Thymus (tissue), 11 donors: Measurements from ENCODE around the gene CHST11. TPM values are rescaled to one million over a fixed set of nuclear protein-coding genes. Genes with fewer than 3 reads are reported as not detected.
"Not testable (repeated sequence)": the region's sequence is repeated elsewhere in the genome, so short reads cannot be mapped to it uniquely, and the experiment has no call there.

Source experiments
- DNase-seq, 9 donors: peaks; one replicate each; pipeline ENCODE4 v3.0.0-alpha.2; 2013; ENCODE audit warnings: low spot score in 9 of 9, low read depth in 6 of 9, missing footprints in 1 of 9
- H3K27ac ChIP-seq, 2 donors: one replicate each; pipeline ENCODE4 v1.5.1; 2013; ENCODE audit warnings: control low read depth in 1 of 2, low read depth in 1 of 2, low read length in 1 of 2, mild to moderate bottlenecking in 1 of 2, moderate library complexity in 1 of 2
- H3K27me3 ChIP-seq, 2 donors: one replicate each; pipeline ENCODE4 v1.5.1; 2013; ENCODE audit warnings: low read length in 1 of 2; ENCODE audit not compliant: control insufficient read depth in 2 of 2, insufficient read depth in 1 of 2
- H3K36me3 ChIP-seq, 2 donors: one replicate each; pipeline ENCODE4 v1.5.1; 2013; ENCODE audit warnings: low read length in 1 of 2, mild to moderate bottlenecking in 1 of 2, moderate library complexity in 1 of 2; ENCODE audit not compliant: control insufficient read depth in 2 of 2, insufficient read depth in 2 of 2
- H3K4me1 ChIP-seq, 2 donors: one replicate each; pipeline ENCODE4 v1.5.1; 2013; ENCODE audit warnings: low read length in 2 of 2; ENCODE audit not compliant: control insufficient read depth in 2 of 2, insufficient read depth in 2 of 2
- H3K4me3 ChIP-seq, 2 donors: one replicate each; pipeline ENCODE4 v1.5.1; 2013; ENCODE audit warnings: low read length in 2 of 2, control low read depth in 1 of 2, mild to moderate bottlenecking in 1 of 2
- H3K9me3 ChIP-seq, 2 donors: one replicate each; pipeline ENCODE4 v1.5.1; 2013; ENCODE audit warnings: low read length in 1 of 2, mild to moderate bottlenecking in 1 of 2; ENCODE audit not compliant: control insufficient read depth in 2 of 2, insufficient read depth in 1 of 2
- WGBS: extraction: QIAGEN DNeasy Blood & Tissue Kit; methylation state at CpG from one replicate; pipeline ENCODE4 v1.1.7; 2013; 5-methylcytosine and 5-hydroxymethylcytosine counted together
- polyA plus RNA-seq: library from polyadenylated mRNA; stranded (reverse); fragments of 200-250 nt; gene quantifications from one replicate; pipeline ENCODE4 v1.2.3, GENCODE V29; 2013
- total RNA-seq: library from RNA; stranded (reverse); fragments of 120-200 nt; gene quantifications from one replicate; pipeline ENCODE4 v1.2.4, GENCODE V29; 2013
- donor health status: healthy.

CHST11 gene
- total and polyA plus RNA-seq, 2 donors: 6.7 to 21.0 TPM

- 48% methylated on average over 4 of the region's 4 CpGs for WGBS
Observed at GRCh38 chr12:104526320-104526719, 69.6 kb downstream of the CHST11 start.

GRCh38 chr12:104526751-104527150 lies 70.0 kb downstream of the CHST11 start:
- H3K9me3 ChIP-seq: no peaks in the 10 kb centered on the region
- peaks cover 0 to 5% of the 10 kb centered on the region in 2 donors for H3K36me3 ChIP-seq
- no peaks in the 10 kb centered on the region for H3K27me3 ChIP-seq
- peaks cover 16 to 26% of the 10 kb centered on the region in 2 donors for H3K4me1 ChIP-seq
- no peak overlapping the region for H3K27ac ChIP-seq
- 98% methylated on average over 6 of the region's 6 CpGs for WGBS
- no peak for DNase-seq
- no peak overlapping the region for H3K4me3 ChIP-seq

More at GRCh38 chr12:104526320-104526719, 69.6 kb downstream of the CHST11 start:
- Histone ChIP-seq H3K27ac (no peak overlapping the region), H3K4me1 (peaks cover 16 to 26% of the 10 kb centered on the region in 2 donors), H3K4me3 (no peak overlapping the region), H3K27me3 (no peaks in the 10 kb centered on the region), H3K36me3 (peaks cover 0 to 5% of the 10 kb centered on the region in 2 donors), H3K9me3 (no peaks in the 10 kb centered on the region)
- no peak for DNase-seq

- not testable (repeated sequence) for DNase-seq, H3K27me3 ChIP-seq, H3K27ac ChIP-seq, H3K36me3 ChIP-seq, H3K9me3 ChIP-seq, H3K4me3 ChIP-seq
- H3K4me1 ChIP-seq: peaks cover 17 to 21% of the 10 kb centered on the region in 2 donors
- 87% methylated on average over 5 of the region's 5 CpGs for WGBS
Observed at GRCh38 chr12:104527653-104528052, 70.9 kb downstream of the CHST11 start.

- WGBS: 98% methylated on average over 3 of the region's 3 CpGs
- H3K27ac ChIP-seq: no peak overlapping the region
- H3K36me3 ChIP-seq: peaks cover 0 to 5% of the 10 kb centered on the region in 2 donors
Observed at GRCh38 chr12:104529130-104529874, 72.6 kb downstream of the CHST11 start.

GRCh38 chr12:104532636-104533035 lies 75.9 kb downstream of the CHST11 start:
- Histone ChIP-seq H3K4me1 (peaks cover 16 to 18% of the 10 kb centered on the region in 2 donors), H3K27me3 (no peaks in the 10 kb centered on the region), H3K4me3 (no peak overlapping the region), H3K27ac (no peak overlapping the region), H3K36me3 (peaks cover 0 to 10% of the 10 kb centered on the region in 2 donors), H3K9me3 (no peaks in the 10 kb centered on the region)
- WGBS: 97% methylated on average over 2 of the region's 2 CpGs
- no peak for DNase-seq

More at GRCh38 chr12:104529130-104529874, 72.6 kb downstream of the CHST11 start:
- no peaks in the 10 kb centered on the region for H3K9me3 ChIP-seq
- no peaks in the 10 kb centered on the region for H3K27me3 ChIP-seq
- H3K4me3 ChIP-seq: no peak overlapping the region
- DNase-seq: no peak
- H3K4me1 ChIP-seq: peaks cover 6 to 12% of the 10 kb centered on the region in 2 donors

GRCh38 chr12:104533134-104533533 lies 76.4 kb downstream of the CHST11 start:
- WGBS: 45% methylated on average over 2 of the region's 2 CpGs
- no peaks in the 10 kb centered on the region for H3K27me3 ChIP-seq
- DNase-seq: no peak
- peaks cover 16 to 18% of the 10 kb centered on the region in 2 donors for H3K4me1 ChIP-seq
- no peak overlapping the region for H3K27ac ChIP-seq
- H3K9me3 ChIP-seq: no peaks in the 10 kb centered on the region
- peaks cover 0 to 10% of the 10 kb centered on the region in 2 donors for H3K36me3 ChIP-seq
- no peak overlapping the region for H3K4me3 ChIP-seq

- Histone ChIP-seq H3K27me3 (no peaks in the 10 kb centered on the region), H3K9me3 (no peaks in the 10 kb centered on the region), H3K27ac (no peak overlapping the region), H3K4me1 (peaks cover 16 to 18% of the 10 kb centered on the region in 2 donors), H3K36me3 (peaks cover 0 to 10% of the 10 kb centered on the region in 2 donors), H3K4me3 (no peak overlapping the region)
- WGBS: 57% methylated on average over 10 of the region's 10 CpGs
- DNase-seq: no peak
Observed at GRCh38 chr12:104534162-104534856, 77.6 kb downstream of the CHST11 start.

- no peaks in the 10 kb centered on the region for H3K9me3 ChIP-seq
- H3K4me3 ChIP-seq: no peak overlapping the region
- no peak for DNase-seq
- peaks cover 16 to 18% of the 10 kb centered on the region in 2 donors for H3K4me1 ChIP-seq
- H3K36me3 ChIP-seq: peaks cover 0 to 10% of the 10 kb centered on the region in 2 donors
- WGBS: 98% methylated on average over 3 of the region's 3 CpGs
- no peak overlapping the region for H3K27ac ChIP-seq
- H3K27me3 ChIP-seq: no peaks in the 10 kb centered on the region
Observed at GRCh38 chr12:104534857-104535248, 78.1 kb downstream of the CHST11 start.

- Histone ChIP-seq H3K36me3 (peaks cover 0 to 10% of the 10 kb centered on the region in 2 donors), H3K27me3 (no peaks in the 10 kb centered on the region), H3K27ac (no peak overlapping the region), H3K4me1 (peaks cover 16 to 20% of the 10 kb centered on the region in 2 donors), H3K4me3 (no peak overlapping the region), H3K9me3 (no peaks in the 10 kb centered on the region)
- no peak for DNase-seq
- 98% methylated on average over 3 of the region's 3 CpGs for WGBS
Observed at GRCh38 chr12:104535369-104535768, 78.6 kb downstream of the CHST11 start.
